NCI-H2196 (cell line): ENCODE data around the gene WASF3.

Experiments used
- DNase-seq: peaks from one replicate; lab custom pipeline; 2025; ENCODE audit not compliant: unreplicated experiment; lab: John Stamatoyannopoulos, UW

Gene WASF3

GRCh38 chr13:26557393-26558073 is at the start of gene WASF3:
WASF3 (plus strand) TSS chr13:26557683; CDS start chr13:26642271, 84,588 bp downstream.
- DNase-seq = peak; percentile 83

- DNase-seq = no peak
Observed at GRCh38 chr13:26508885-26509284, 48.6 kb upstream of the WASF3 start.

GRCh38 chr13:26509491-26509890 is 48.0 kb upstream of the WASF3 start:
- DNase-seq = no peak

- no peak for DNase-seq
Observed at GRCh38 chr13:26513931-26514330, 43.6 kb upstream of the WASF3 start.

- DNase-seq = no peak
Observed at GRCh38 chr13:26515721-26516120, 41.8 kb upstream of the WASF3 start.

GRCh38 chr13:26517936-26518335 is 39.5 kb upstream of the WASF3 start:
- DNase-seq = no peak

- DNase-seq = no peak
Observed at GRCh38 chr13:26518451-26518959, 39.0 kb upstream of the WASF3 start.

GRCh38 chr13:26522571-26522970 is 34.9 kb upstream of the WASF3 start:
- DNase-seq = no peak

GRCh38 chr13:26523007-26523406 is 34.5 kb upstream of the WASF3 start:
- DNase-seq = no peak

GRCh38 chr13:26525528-26525927 is 32.0 kb upstream of the WASF3 start:
- no peak for DNase-seq

GRCh38 chr13:26526702-26527216 is 30.7 kb upstream of the WASF3 start:
- no peak for DNase-seq

GRCh38 chr13:26528527-26528926 is 29.0 kb upstream of the WASF3 start:
- DNase-seq = no peak

- no peak for DNase-seq
Observed at GRCh38 chr13:26529441-26529840, 28.0 kb upstream of the WASF3 start.

- DNase-seq = no peak
Observed at GRCh38 chr13:26531742-26532141, 25.7 kb upstream of the WASF3 start.

GRCh38 chr13:26534036-26534726 is 23.3 kb upstream of the WASF3 start:
- DNase-seq = no peak

GRCh38 chr13:26538363-26539317 is 18.8 kb upstream of the WASF3 start:
- DNase-seq = no peak

GRCh38 chr13:26539738-26540292 is 17.7 kb upstream of the WASF3 start:
- no peak for DNase-seq

GRCh38 chr13:26540334-26540733 is 17.1 kb upstream of the WASF3 start:
- DNase-seq = no peak

- DNase-seq = no peak
Observed at GRCh38 chr13:26541041-26541440, 16.4 kb upstream of the WASF3 start.

GRCh38 chr13:26541678-26542568 is 15.6 kb upstream of the WASF3 start:
- no peak for DNase-seq
